Fibroblast of lung (primary cell): ENCODE data around the gene LBHD2. TPM values are rescaled to one million over a fixed set of nuclear protein-coding genes. Genes with fewer than 3 reads are reported as not detected.

ENCODE experiments used
- DNase-seq, 2 donors: peaks; one replicate each; pipeline versions ENCODE4 v3.0.0 to v3.0.0-alpha.2; 2010; ENCODE audit warnings: low read depth in 2 of 2
- H2AFZ ChIP-seq: 2 replicates; pipeline ENCODE4 v1.5.1; 2012; ENCODE audit warnings: low read length, control low read depth, inconsistent platforms
- H3K27ac ChIP-seq: 2 replicates; pipeline ENCODE4 v1.5.1; 2011; ENCODE audit warnings: low read length, control low read depth; ENCODE audit not compliant: insufficient read depth
- H3K27me3 ChIP-seq: 2 replicates; pipeline ENCODE4 v1.5.1; 2011; ENCODE audit warnings: mild to moderate bottlenecking, low read length; ENCODE audit not compliant: control insufficient read depth, insufficient read depth
- H3K36me3 ChIP-seq: 2 replicates; pipeline ENCODE4 v1.5.1; 2011; ENCODE audit warnings: low read length; ENCODE audit not compliant: control insufficient read depth, insufficient read depth
- H3K4me1 ChIP-seq: 2 replicates; pipeline ENCODE4 v1.5.1; 2011; ENCODE audit warnings: low read length; ENCODE audit not compliant: control insufficient read depth, insufficient read depth; ENCODE audit errors: extremely low read depth
- H3K4me2 ChIP-seq: 2 replicates; pipeline ENCODE4 v1.5.1; 2011; ENCODE audit warnings: low read length, control low read depth; ENCODE audit not compliant: insufficient read depth; ENCODE audit errors: extremely low read depth
- H3K4me3 ChIP-seq, 4 experiments: fragments of 200-600 bp in 1 of 4; sonication (generic) in 1 of 4; replicated peaks in 1 of 4; 2 replicates each; pipeline ENCODE4 v1.5.1; 2011 to 2016; ENCODE audit warnings: low read length in 4 of 4, low read depth in 3 of 4, mild to moderate bottlenecking in 3 of 4, control low read depth in 2 of 4, inconsistent platforms in 1 of 4, mixed read lengths in 1 of 4; ENCODE audit not compliant: insufficient read depth in 1 of 4; ENCODE audit errors: control extremely low read depth in 1 of 4
- H3K79me2 ChIP-seq: 2 replicates; pipeline ENCODE4 v1.5.1; 2012; ENCODE audit warnings: mild to moderate bottlenecking, low read length, inconsistent platforms; ENCODE audit not compliant: control insufficient read depth, insufficient read depth
- H3K9ac ChIP-seq: 2 replicates; pipeline ENCODE4 v1.5.1; 2011; ENCODE audit warnings: mild to moderate bottlenecking, low read length, control low read depth; ENCODE audit not compliant: insufficient read depth
- H3K9me3 ChIP-seq: 2 replicates; pipeline ENCODE4 v1.5.1; 2012; ENCODE audit warnings: low read depth, low read length; ENCODE audit not compliant: control insufficient read depth, insufficient read depth
- H4K20me1 ChIP-seq: 2 replicates; pipeline ENCODE4 v1.5.1; 2011; ENCODE audit warnings: low read length; ENCODE audit not compliant: control insufficient read depth, insufficient read depth; ENCODE audit errors: extremely low read depth
- CTCF ChIP-seq, 2 donors: IDR thresholded peaks in 1 of 2; conservative IDR thresholded peaks in 1 of 2; 1 replicate in 1 of 2; 2 replicates in 1 of 2; pipeline ENCODE4 v1.5.1; 2011 to 2012; ENCODE audit warnings: low read length in 2 of 2, control low read depth in 1 of 2, inconsistent platforms in 1 of 2, low read depth in 1 of 2, mild to moderate bottlenecking in 1 of 2
- EZH2 ChIP-seq: IDR thresholded peaks from 2 replicates; pipeline ENCODE4 v1.5.1; 2012; ENCODE audit warnings: low read length, control low read depth, mild to moderate bottlenecking; ENCODE audit errors: missing control alignments
- polyA plus RNA-seq, 2 donors: library from polyadenylated mRNA; depleted of rRNA in 1 of 2; stranded (reverse) in 1 of 2; unstranded in 1 of 2; fragments of >200 nt; gene quantifications; 2 replicates each; pipeline ENCODE4 v1.2.1, GENCODE V29; 2011 to 2012; ENCODE audit warnings: missing spikeins in 1 of 2
- total RNA-seq: library from RNA; depleted of rRNA; stranded (reverse); fragments of >200 nt; gene quantifications from 2 replicates; pipeline ENCODE4 v1.2.1, GENCODE V29; 2014

Gene LBHD2
- total and polyA plus RNA-seq, 2 donors (not counting 1 experiment from before 2014, with no cell fraction given): not detected

GRCh38 chr14:103131580-103131979 lies 47.6 kb downstream of the LBHD2 start:
- Histone ChIP-seq H3K27ac (no peak overlapping the region), H3K4me2 (no peak overlapping the region), H3K27me3 (no peaks in the 10 kb centered on the region), H2AFZ (no peak overlapping the region), H3K9ac (no peak overlapping the region), H3K36me3 (peaks cover 40% of the 10 kb centered on the region), H3K79me2 (peaks cover 3% of the 10 kb centered on the region), H3K4me1 (peaks cover 11% of the 10 kb centered on the region), H4K20me1 (no peaks in the 10 kb centered on the region), H3K4me3 (no peak overlapping the region), H3K9me3 (no peaks in the 10 kb centered on the region)
- DNase-seq: no peak
- TF ChIP-seq CTCF (conservative IDR thresholded peaks at IDR 0.05 in 1 of 2, IDR thresholded peaks at IDR 0.05 in 1 of 2; ENCODE audit: low read depth in 1 of 2, low read length in 2 of 2): no peak
- no peak for TF ChIP-seq EZH2

GRCh38 chr14:103132381-103133209 lies 48.6 kb downstream of the LBHD2 start:
- no peaks in the 10 kb centered on the region for H3K27me3 ChIP-seq
- no peak overlapping the region for H3K4me2 ChIP-seq
- H3K9me3 ChIP-seq: no peaks in the 10 kb centered on the region
- H4K20me1 ChIP-seq: no peaks in the 10 kb centered on the region
- H3K27ac ChIP-seq: no peak overlapping the region
- H2AFZ ChIP-seq: no peak overlapping the region
- peaks cover 3% of the 10 kb centered on the region for H3K79me2 ChIP-seq
- no peak for DNase-seq
- H3K36me3 ChIP-seq: peaks cover 37% of the 10 kb centered on the region
- no peak for TF ChIP-seq EZH2
- TF ChIP-seq CTCF (conservative IDR thresholded peaks at IDR 0.05 in 1 of 2, IDR thresholded peaks at IDR 0.05 in 1 of 2; ENCODE audit: low read depth in 1 of 2, low read length in 2 of 2): no peak
- peaks cover 14% of the 10 kb centered on the region for H3K4me1 ChIP-seq
- no peak overlapping the region for H3K9ac ChIP-seq
- no peak overlapping the region for H3K4me3 ChIP-seq

- no peaks in the 10 kb centered on the region for H3K9me3 ChIP-seq
- peaks cover 12% of the 10 kb centered on the region for H3K4me1 ChIP-seq
- no peak for DNase-seq
- H3K27me3 ChIP-seq: no peaks in the 10 kb centered on the region
- H3K4me3 ChIP-seq: no peak overlapping the region
- no peak overlapping the region for H3K9ac ChIP-seq
- no peak overlapping the region for H3K27ac ChIP-seq
- H3K36me3 ChIP-seq: peaks cover 30% of the 10 kb centered on the region
- no peak overlapping the region for H2AFZ ChIP-seq
- no peak overlapping the region for H3K4me2 ChIP-seq
- H4K20me1 ChIP-seq: no peaks in the 10 kb centered on the region
- H3K79me2 ChIP-seq: no peaks in the 10 kb centered on the region
- no peak for TF ChIP-seq EZH2
- TF ChIP-seq CTCF (conservative IDR thresholded peaks at IDR 0.05 in 1 of 2, IDR thresholded peaks at IDR 0.05 in 1 of 2; ENCODE audit: low read depth in 1 of 2, low read length in 2 of 2): no peak
Measured at GRCh38 chr14:103133210-103134140, 49.5 kb downstream of the LBHD2 start.
